HG03521 (cell line): ENCODE measurements around the gene RSRC1.
"Not testable (repeated sequence)": the region's sequence is repeated elsewhere in the genome, so short reads cannot be mapped to it uniquely, and the experiment has no call there.

Experiments used
- ATAC-seq: cut with Tn5 transposase; IDR thresholded peaks from one replicate; pipeline ENCODE4 v1.9.1; 2021; ENCODE audit warnings: mild to moderate bottlenecking, moderate library complexity; ENCODE audit not compliant: unreplicated experiment

RSRC1 gene

DNA sequence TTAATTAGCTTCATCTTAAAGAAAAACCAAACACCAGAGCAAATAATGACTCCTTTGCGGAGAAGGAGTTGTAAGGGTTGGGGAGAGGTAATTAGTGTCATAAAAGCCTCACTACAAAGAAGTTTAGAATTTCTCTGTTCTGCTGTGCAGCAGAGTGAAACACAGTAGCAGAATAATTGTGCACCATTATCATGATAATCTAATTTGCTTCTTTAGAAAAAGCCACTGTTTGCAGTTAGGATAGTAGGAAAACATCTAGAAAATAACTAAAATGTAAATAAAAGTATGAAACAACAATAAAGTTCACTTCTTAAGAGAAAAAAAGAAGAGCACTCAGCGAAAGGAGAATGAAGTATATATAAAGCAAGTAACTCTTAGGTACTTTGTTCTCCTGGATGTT, 9.2 kb upstream of the RSRC1 start:
- ATAC-seq, result no peak

DNA sequence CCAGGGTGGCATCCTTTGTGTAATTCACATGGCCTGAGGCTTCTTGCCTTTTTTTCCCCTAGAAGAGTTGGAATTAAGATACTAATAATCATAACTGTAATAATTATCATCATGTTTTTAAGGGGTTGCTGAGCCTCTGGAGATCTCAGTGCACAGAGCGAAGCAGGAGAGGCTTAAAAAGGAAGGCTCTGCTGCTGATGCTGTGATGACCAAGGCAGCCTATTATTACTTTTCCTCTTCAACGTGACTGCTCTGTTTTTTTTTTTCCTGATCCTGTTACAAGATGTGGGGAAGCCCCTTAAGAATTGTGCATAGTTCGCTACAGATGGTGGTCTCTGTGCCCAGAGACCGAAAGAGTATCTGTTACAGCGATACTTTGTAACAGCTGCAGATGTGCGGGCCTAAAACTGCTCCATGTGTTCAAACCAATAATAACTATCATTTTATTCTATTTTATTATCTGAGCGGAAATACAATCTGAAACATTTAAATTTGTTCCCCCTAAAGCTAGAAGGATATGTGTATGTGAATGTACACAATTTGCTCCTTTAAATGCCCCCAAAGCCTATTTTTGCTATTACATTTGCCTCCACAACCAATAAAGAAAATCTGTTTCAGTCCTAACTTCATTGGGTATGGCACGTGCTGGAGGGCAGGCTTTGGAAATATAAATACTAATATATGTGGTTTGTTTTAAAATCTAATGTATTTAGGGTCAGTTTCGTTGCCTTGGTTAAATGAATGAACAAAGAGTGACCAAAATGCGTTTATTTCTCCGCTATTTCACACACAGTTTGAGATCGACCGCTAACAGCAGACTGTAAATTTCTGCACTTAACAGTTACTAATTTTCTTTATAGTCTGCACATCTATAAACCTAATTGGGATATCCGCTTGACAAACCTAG, 8.3 kb upstream of the RSRC1 start:
- ATAC-seq, result no peak

DNA sequence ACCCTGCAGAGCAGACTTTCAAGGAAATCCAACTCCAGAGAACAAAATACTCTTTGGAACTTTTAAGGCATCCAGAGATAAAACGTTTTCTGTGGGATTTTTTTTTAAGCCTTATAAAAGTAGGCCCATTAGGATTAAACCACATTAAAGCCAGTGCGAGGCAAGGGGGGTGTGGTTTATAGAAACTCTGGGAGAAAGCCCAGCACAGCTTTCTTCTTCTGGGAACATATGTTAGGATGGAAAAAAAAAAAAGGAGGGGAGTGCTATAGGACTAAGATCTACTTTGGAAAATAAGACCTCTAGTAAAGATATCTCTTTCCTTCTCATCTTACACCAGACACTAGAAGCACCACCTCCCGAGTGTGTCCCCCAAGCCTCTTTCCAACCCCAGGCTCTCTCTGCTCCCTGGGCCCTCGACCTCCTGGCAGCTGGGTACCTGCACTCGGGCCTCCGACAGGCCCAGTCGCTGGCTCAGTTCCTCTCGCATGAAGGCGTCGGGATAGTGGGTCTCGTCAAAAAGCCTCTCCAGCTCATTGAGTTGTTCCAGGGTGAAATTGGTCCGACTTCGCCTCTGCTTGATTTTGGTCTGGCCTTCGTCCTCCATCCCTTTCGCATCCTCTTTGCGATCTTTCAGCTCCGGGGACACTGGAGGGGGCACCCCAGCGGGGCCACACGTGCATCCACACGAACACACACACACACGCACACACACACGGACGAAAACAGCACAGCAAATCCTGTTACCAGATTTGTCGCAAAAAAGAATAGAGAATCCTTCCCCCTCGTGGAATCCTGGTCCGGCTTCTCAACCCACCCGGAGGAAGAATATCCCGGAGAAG, 7.4 kb upstream of the RSRC1 start:
- ATAC-seq, result no peak

DNA sequence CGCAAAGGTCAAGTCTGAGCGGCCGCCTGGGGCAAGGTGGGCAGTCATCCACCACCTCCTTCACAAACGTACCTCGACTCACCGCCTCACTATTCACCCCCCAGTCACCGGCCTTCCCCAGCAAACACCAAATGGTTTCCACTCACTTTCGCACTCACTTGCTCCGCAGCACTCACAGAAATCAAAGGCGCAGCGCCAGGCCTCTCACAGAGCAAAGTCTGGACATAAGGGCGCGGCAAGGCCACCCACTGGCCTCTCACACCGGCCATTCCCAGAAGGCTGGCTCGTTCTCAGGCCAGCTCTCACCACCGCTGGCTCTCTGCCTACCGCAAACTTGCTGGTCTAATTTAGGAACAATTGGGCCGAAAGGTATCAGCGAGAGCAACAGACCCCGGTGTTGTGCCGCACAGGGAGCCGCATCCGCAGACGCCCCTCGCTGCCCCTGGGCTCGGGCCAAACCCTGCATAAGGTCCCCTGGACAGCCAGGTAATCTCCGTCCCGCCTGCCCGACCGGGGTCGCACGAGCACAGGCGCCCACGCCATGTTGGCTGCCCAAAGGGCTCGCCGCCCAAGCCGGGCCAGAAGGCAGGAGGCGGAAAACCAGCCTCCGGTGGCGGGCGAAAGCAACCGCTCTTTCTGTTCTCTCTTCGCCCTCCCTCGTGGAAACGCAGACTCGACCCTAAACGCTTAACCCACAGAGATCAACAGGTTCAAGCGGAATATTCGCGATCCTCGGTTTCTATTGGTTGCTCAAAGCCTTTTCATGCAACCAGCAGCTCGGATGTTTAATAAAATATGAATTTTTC, 6.6 kb upstream of the RSRC1 start:
- no peak for ATAC-seq

DNA sequence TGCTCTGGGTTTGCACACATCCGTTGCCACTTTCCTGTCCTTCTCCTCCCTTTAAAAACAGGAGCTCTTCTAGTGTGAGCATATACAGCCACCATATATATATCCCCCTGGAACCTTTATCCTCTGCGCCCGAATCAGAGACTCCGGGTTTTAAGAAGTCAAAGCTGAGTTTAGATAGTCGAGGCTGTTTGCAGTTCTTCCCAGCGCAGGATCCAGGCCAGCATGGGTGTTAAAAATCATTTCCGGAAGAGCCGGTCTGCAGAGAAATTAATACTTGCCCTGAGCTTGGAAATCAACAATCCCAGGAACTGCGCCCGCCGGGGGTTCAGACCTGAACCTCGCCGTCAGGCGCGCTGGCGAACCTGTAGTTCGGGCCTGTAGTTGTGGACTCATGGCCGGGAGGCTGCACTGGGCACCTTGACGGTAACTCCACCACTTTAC, 6.0 kb upstream of the RSRC1 start:
- ATAC-seq, result no peak

DNA sequence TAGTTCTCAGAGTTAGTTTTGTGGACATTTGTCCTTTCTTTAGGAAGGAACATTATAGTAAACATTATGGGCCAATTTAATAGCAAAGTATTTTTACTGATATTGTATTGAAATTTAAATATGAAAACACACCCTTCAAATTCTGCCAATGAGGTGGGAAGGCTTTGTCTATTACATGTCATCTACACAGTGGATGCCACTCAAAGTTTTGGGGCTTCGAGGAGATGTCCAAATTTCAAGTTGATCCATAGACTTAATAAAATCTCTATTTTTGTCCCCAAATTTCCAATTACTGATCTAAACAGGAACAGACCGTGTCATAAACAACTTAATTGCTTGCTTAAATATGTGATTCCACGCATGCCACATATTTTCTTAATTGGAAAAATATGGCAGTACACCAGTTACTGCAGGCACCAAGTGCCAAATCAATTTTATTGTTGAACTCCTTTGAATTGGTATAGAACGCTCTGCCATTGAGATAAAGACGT, 5.4 kb upstream of the RSRC1 start:
- no peak for ATAC-seq

DNA sequence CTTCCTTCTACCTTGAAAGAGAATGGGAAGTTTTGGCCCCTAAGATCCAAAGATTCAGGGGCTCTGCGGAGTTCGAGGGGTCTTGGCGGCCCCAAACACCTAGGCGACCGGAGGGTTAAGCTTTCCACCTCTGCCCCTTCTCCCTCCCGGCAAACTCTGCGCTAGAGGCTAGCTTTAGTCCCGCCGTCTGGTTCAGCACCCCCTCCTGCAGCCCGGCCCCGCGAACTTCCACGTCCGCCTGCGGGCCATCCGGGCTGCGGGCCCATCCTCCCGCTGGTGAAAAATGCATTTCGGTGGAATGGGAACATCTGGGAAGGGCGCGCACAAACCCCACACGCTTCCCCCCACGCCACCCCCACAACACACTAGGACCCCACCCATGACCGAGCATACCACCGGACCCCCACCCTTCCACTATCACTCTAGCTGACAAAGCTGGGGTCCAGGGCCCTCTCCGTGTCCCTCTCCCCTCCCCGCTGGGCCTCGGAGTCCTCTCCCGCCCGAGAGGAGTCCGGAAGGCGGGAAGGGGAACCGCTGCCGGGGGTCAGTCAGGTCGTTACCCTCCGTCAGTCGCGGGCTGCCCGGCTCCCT, 4.7 kb upstream of the RSRC1 start:
- no peak for ATAC-seq

DNA sequence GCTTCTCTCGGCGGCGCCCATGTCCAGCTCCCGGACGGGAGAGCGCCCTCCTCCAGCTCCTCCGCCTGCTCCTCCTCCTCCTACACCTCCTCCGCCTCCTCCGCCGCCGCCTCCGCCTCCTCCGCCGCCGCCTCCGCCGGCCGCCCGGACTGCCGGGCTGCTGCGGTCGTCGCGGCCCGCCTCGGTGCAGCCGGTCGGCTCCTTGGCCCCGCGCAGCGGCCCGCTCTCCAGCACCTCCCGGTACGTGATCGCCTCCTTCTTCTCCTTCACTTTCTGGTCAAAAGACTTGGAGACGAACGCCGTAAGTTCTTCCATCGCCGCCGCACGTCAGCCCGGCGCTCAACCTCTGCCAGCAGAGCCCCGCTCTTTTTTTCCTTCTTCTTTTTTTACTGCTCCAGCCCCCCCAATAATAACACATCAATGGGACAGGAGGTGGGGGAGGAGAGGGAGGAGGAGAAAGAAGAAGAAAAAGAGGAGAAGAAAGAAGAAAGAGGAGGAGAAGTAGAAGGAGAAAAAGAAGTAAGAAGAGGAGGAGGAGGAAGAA, 4.1 kb upstream of the RSRC1 start:
- no peak for ATAC-seq

DNA sequence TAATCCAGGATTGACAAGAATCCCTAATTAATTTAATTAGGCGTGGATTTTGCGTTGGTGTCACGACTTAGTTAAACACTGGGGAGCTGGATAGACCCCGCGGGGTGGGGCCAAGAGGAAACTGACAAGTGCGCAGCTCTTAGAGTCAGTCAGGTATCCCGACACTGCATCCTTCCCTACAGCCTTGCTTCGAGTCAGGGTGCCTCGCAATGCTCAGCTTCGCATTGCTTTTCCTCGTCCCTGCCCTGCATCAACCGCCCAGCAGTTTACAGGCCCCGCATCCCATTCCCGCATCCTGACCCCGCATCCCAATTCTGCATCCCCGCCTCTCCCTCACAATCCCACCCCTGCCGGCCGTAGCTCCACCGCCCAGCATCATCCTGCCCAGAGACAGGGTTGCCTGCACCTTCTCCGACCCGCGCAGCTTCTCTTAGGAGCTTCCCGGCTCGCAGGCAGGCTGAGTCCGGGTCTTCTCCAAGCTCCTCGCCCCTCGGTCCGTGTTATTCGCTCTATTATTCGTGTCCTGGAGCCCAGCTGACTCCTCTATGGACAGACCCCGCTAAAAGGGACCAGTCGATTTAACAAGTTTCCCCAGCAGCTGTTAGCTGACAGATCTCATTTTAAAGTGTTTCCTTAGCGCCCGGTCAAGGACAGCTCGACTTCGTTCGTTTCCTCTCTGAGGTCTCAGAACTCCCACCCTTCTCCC, 3.0 kb upstream of the RSRC1 start:
- no peak for ATAC-seq

DNA sequence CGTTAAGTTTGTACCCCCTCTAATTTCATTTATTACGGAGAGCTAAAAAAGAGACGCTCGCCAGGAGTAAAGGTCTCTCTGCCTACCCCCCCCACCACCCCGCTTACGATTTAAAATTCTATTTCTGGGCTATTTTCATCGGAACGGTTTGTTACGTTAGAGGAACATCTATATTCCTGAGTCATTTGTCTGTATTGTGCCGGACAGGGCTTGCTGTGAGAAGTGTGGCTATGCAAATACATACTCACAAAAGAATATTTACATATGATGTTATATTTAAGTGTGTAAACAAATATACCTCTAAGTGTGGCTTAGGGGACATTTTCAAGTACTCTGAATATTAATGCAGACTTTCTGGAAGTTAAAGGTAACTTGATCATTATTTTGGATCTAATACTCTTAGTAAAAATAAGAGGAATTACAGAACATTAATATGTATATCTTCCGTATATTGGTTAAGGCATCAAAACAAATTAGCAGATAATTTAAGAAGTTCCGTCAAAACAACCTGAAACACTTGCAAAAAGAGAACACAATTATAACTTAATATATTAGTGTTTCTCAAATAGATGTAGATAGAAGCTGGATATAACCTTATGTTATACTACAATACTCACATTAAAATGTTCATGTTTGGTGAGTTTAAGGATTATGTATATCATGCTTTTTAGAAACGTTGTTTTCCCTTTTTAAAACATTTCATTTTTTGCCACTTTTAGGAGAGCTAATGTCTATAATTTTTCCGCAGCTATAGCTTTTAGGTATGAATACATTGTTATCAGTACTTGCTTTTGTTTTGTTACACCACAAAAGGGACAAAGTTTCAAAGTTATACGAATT, 2.1 kb upstream of the RSRC1 start:
- ATAC-seq, result no peak

DNA sequence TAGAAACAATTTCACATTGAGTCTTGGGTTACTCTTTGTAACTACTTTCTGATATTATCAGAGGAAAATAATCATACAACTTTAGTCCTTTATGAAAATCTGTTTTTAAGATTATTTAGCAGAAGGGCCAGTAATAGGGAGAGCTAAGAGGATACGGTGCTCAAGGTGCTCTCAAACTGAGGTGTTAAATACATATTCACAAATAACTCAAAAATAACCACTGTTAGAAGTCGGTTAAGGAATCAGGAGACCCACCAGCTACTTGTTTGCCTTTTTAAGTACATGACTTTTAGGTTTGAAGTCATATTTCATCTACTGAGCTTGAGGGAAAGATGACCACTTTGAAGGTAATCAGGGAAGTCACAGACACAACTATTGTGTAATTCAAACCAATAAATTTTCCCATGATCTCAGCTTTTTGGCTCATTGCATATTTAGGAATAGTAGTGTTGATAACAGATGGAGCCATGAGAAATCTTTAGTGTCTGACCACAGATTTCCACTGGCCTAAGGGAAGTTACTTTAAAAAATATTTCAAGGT, 1.4 kb upstream of the RSRC1 start:
- no peak for ATAC-seq

DNA sequence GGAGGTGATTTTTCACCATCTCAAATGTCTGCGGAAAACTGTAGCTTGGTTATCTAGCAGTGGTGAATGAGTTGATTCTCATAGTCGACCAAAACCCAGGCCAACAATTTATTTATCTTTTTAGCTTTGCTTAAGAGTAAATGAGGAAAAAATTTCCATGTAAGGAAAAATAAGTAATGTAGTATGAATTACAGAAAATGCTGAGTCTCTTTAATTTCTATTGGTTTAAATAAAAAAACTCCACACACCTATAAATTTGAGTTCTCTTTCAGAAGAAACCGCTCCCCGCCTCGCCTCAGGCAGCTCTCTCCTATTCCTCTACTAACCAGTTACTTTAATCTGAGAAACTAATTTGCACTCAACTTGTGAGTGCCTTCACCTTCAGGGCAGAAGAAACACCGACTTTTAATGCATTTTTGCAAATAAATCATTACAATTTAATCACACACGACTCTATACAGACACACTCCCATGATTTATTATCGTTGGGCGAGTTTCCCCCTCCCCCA, 540 bp upstream of the RSRC1 start:
- ATAC-seq, result no peak

DNA sequence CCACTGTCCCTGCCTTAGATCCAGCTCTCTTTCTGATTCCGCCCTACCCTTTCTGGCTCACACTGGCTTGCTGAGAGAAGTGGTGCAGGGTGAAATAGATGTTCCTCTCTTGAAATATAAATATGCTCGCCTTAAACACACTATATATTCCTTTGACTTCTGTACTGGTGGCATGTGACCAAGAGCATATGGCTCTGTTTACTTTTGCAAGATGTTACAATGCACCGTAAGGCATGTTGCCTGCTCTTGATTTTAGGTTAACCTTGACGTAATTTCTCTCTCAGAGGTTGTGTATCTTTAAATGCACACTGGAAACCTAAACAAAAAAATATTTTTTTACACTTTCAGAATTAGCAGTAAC, 749 bp downstream of the RSRC1 start:
- ATAC-seq, result no peak

DNA sequence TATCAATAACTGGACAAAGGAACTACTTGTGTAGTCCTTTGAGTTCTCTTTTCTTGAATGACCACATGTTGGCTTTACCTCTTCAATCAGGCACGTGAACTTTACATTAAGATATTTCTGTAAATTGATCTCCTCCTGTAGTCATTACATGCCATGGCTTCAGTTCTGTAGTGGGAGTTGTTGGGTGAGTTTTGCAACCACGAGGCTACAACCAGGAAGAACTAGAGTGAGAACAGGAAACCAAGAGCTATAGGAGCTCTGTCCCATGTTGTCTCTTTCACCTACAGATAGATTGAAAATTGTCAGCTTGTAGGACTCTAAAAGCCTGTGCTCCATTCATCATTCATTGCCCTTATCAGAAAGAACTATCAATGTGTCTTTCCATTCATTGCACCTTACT, 2.0 kb downstream of the RSRC1 start:
- no peak for ATAC-seq

DNA sequence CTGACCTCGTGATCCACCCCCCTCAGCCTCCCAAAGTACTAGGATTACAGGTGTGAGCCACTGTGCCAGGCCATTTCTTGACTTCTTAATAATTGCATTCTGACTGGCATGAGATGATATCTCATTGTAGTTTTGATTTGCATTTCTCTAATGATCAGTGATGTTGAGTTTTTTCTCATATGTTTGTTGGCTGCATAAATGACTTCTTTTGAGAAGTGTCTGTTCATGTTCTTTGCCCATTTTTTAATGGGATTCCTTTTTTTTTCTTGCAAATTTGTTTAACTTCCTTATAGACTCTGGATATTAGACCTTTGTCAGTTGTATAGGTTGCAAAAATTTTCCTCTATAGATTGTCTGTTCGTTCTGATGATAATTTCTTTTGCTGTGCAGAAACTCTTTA, 3.7 kb downstream of the RSRC1 start:
- not testable (repeated sequence) for ATAC-seq

DNA sequence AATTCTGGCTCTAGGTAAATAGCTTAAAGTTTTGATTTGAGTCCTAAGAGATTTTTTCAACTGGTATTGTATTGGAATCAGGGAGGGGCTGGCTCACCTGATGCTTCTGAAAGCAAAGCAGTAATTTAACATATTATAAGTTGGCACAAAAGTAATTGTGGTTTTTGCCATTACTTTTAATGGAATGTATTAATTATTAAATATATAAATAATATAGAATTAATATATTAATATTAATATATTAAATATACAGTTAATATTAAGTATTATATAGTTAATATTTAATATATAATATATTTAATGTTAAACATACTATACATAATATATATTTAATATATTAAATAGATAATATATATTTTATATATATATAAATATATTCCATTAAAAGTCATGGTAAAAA, 10.4 kb downstream of the RSRC1 start:
- ATAC-seq, result no peak

DNA sequence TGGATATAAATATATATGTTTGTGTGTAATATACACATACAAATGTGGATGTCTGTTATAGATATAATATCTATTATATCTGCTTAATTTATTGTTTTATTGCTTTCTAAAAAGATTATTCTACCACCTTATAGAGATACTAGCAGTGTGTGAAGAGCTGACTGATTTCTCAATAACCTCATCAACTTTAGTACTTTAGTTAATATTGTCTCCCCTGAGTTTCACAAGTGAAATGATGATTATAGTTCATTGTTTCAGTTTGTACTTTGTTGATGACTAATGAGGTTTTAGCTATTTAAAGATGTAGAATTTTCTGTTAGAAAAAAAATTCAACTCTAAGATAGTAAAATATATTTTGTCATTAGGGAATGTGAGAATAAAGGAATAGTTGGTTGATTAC, 11.4 kb downstream of the RSRC1 start:
- peak; percentile 81 for ATAC-seq

DNA sequence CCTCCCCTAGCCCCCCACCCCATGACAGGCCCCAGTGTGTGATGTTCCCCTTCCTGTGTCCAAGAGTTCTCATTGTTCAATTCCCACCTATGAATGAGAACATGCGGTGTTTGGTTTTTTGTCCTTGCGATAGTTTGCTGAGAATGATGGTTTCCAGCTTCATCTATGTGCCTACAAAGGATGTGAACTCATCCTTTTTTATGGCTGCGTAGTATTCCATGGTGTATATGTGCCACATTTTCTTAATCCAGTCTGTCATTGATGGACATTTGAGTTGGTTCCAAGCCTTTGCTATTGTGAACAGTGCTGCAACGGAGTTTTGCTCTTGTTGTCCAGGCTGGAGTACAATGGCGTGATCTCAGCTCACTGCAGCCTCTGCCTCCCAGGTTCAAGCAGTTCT, 12.8 kb downstream of the RSRC1 start:
- not testable (repeated sequence) for ATAC-seq
